ENCODE measurements around the gene FBXW10.
"Not testable (repeated sequence)": the region's sequence is repeated elsewhere in the genome, so short reads cannot be mapped to it uniquely, and the experiment has no call there.

Gene FBXW10

GRCh38 chr17:18827613-18828012 is 83.8 kb downstream of the FBXW10 start:
- H3K4me1 ChIP-seq (ENCODE audit: control insufficient read depth, insufficient read depth, low read length); H3K4me3 ChIP-seq (ENCODE audit: insufficient read depth, low read depth, low read length); H3K27me3 ChIP-seq (ENCODE audit: control insufficient read depth, insufficient read depth, low read length, poor library complexity, severe bottlenecking); H3K9me3 ChIP-seq (ENCODE audit: control insufficient read depth, low read length); H3K27ac ChIP-seq (ENCODE audit: insufficient read depth, low read depth, low read length, poor library complexity, severe bottlenecking); H3K36me3 ChIP-seq (ENCODE audit: control insufficient read depth, insufficient read depth, low read length): not testable (repeated sequence)
- WGBS, 2 experiments, result no CpG with 5 or more reads among the region's 1 CpG
